SK-N-SH treated with all-trans-retinoic acid at 6 μM for 48 hours (cell line): ENCODE data around the gene CD63.
A peak's percentile ranks its signal among the peaks of the same experiment; 100 is the strongest.

ENCODE experiments used
- ATAC-seq: fragments of 200-7000 bp; cut with Tn5 transposase; 3 replicates; pipeline ENCODE4 v1.9.1; 2020; ENCODE audit warnings: mild to moderate bottlenecking, moderate library complexity
- ARNTL ChIP-seq: fragments of 450-650 bp; formaldehyde crosslinking; IDR thresholded peaks from 2 replicates; pipeline ENCODE4 v1.5.0; 2020; ENCODE audit warnings: low read depth, mild to moderate bottlenecking, moderate library complexity, borderline replicate concordance
- BACH2 ChIP-seq: fragments of 250-450 bp; sonication (Bioruptor Pico); IDR thresholded peaks from 2 replicates; pipeline ENCODE4 v1.9.0; 2021; ENCODE audit warnings: mild to moderate bottlenecking, borderline replicate concordance
- CSDC2 ChIP-seq: fragments of 250-450 bp; sonication (Bioruptor Pico); IDR thresholded peaks from 2 replicates; pipeline ENCODE4 v1.5.0; 2020; ENCODE audit warnings: mild to moderate bottlenecking, moderate library complexity
- ESRRG ChIP-seq: fragments of 250-450 bp; sonication (Bioruptor Pico); IDR thresholded peaks from 2 replicates; pipeline ENCODE4 v1.6.1; 2021; ENCODE audit warnings: mild to moderate bottlenecking
- GLIS3 ChIP-seq: fragments of 250-450 bp; sonication (Bioruptor Pico); IDR thresholded peaks from 2 replicates; pipeline ENCODE4 v1.5.0; 2020; ENCODE audit warnings: mild to moderate bottlenecking, moderate library complexity
- ISL1 ChIP-seq: fragments of 250-450 bp; sonication (Bioruptor Pico); IDR thresholded peaks from 2 replicates; pipeline ENCODE4 v2.1.2; 2022; ENCODE audit warnings: mild to moderate bottlenecking, moderate library complexity
- OSR1 ChIP-seq: fragments of 250-450 bp; sonication (Bioruptor Pico); IDR thresholded peaks from 2 replicates; pipeline ENCODE4 v1.8.0; 2022; ENCODE audit warnings: moderate library complexity, mild to moderate bottlenecking, inconsistent platforms
- PPARA ChIP-seq: fragments of 250-450 bp; sonication (Bioruptor Pico); IDR thresholded peaks from 2 replicates; pipeline ENCODE4 v1.5.0; 2020; ENCODE audit warnings: mild to moderate bottlenecking, borderline replicate concordance
- RARB ChIP-seq: fragments of 250-450 bp; sonication (Bioruptor Pico); IDR thresholded peaks from 2 replicates; pipeline ENCODE4 v1.8.0; 2021; ENCODE audit warnings: mild to moderate bottlenecking, moderate library complexity
- TCF4 ChIP-seq: fragments of 250-450 bp; sonication (Bioruptor Pico); IDR thresholded peaks from 2 replicates; pipeline ENCODE4 v1.8.0; 2021; ENCODE audit warnings: mild to moderate bottlenecking, moderate library complexity, borderline replicate concordance
- TSHZ2 ChIP-seq: fragments of 250-450 bp; sonication (Bioruptor Pico); IDR thresholded peaks from 2 replicates; pipeline ENCODE4 v1.5.0; 2020; ENCODE audit warnings: mild to moderate bottlenecking, moderate library complexity
- ZC3H10 ChIP-seq: fragments of 250-450 bp; sonication (Bioruptor Pico); IDR thresholded peaks from 2 replicates; pipeline ENCODE4 v1.5.1; 2021; ENCODE audit warnings: mild to moderate bottlenecking, moderate library complexity
- ZFP3 ChIP-seq: fragments of 250-450 bp; sonication (Bioruptor Pico); IDR thresholded peaks from 2 replicates; pipeline ENCODE4 v1.5.0; 2020; ENCODE audit warnings: mild to moderate bottlenecking, moderate library complexity
- ZFP30 ChIP-seq: fragments of 450-650 bp; formaldehyde crosslinking; IDR thresholded peaks from 2 replicates; pipeline ENCODE4 v1.5.0; 2022; ENCODE audit warnings: mild to moderate bottlenecking, moderate library complexity
- ZNF565 ChIP-seq: fragments of 450-650 bp; formaldehyde crosslinking; conservative IDR thresholded peaks from 2 replicates; pipeline ENCODE4 v1.5.0; 2020; ENCODE audit warnings: low read depth, mild to moderate bottlenecking, moderate library complexity
- ZNF8 ChIP-seq: fragments of 450-650 bp; formaldehyde crosslinking; IDR thresholded peaks from 2 replicates; pipeline ENCODE4 v1.5.0; 2020; ENCODE audit warnings: mild to moderate bottlenecking, moderate library complexity
- TF ChIP-seq, protein P1 (sequence below): fragments of 250-450 bp; sonication (Bioruptor Pico); IDR thresholded peaks from 2 replicates; pipeline ENCODE4 v1.8.0; 2020; ENCODE audit warnings: mild to moderate bottlenecking, moderate library complexity, borderline replicate concordance
- TF ChIP-seq, protein P2 (sequence below): fragments of 250-450 bp; sonication (Bioruptor Pico); IDR thresholded peaks from 2 replicates; pipeline ENCODE4 v1.8.0; 2021; ENCODE audit warnings: low read depth, mild to moderate bottlenecking, moderate library complexity, borderline replicate concordance
- TF ChIP-seq, protein P3 (sequence below): fragments of 250-450 bp; sonication (Bioruptor Pico); IDR thresholded peaks from 2 replicates; pipeline ENCODE4 v1.5.1; 2021; ENCODE audit warnings: mild to moderate bottlenecking, moderate library complexity
- TF ChIP-seq, protein P4 (sequence below): fragments of 250-450 bp; sonication (Bioruptor Pico); IDR thresholded peaks from 2 replicates; pipeline ENCODE4 v1.5.1; 2020; ENCODE audit warnings: low read depth, mild to moderate bottlenecking, moderate library complexity

Gene CD63

DNA sequence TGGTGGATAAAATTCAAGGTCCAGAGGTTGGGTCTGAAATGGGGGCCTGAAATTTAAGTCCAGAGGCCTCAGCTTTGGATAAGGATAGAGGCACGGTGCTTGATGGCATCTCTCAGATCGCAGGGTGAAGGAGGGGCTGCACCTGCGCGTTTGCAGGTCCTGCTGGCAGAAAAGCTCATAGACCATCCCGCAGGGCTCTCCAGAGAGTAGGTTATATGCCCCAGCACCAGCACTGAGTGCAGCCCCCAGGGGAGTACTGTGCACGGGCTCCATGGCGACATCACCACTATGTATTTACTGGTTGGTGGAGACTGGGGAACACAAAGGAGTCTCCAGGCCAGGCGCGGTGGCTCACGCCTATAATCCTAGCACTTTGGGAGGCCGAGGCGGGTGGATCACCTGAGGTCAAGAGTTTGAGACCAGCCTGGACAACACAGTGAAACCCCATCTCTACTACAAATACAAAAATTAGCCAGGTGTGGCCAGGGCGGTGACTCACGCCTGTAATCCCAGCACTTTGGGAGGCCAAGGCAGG is 4.3 kb upstream of the CD63 start:
- no peak for TF ChIP-seq PPARA (CRISPR knock-in tag)
- TF ChIP-seq, protein P1, sequence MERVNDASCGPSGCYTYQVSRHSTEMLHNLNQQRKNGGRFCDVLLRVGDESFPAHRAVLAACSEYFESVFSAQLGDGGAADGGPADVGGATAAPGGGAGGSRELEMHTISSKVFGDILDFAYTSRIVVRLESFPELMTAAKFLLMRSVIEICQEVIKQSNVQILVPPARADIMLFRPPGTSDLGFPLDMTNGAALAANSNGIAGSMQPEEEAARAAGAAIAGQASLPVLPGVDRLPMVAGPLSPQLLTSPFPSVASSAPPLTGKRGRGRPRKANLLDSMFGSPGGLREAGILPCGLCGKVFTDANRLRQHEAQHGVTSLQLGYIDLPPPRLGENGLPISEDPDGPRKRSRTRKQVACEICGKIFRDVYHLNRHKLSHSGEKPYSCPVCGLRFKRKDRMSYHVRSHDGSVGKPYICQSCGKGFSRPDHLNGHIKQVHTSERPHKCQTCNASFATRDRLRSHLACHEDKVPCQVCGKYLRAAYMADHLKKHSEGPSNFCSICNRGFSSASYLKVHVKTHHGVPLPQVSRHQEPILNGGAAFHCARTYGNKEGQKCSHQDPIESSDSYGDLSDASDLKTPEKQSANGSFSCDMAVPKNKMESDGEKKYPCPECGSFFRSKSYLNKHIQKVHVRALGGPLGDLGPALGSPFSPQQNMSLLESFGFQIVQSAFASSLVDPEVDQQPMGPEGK (CRISPR knock-in tag), result no peak
- TF ChIP-seq, all 23 proteins: peak for 0
- no peak for ATAC-seq

DNA sequence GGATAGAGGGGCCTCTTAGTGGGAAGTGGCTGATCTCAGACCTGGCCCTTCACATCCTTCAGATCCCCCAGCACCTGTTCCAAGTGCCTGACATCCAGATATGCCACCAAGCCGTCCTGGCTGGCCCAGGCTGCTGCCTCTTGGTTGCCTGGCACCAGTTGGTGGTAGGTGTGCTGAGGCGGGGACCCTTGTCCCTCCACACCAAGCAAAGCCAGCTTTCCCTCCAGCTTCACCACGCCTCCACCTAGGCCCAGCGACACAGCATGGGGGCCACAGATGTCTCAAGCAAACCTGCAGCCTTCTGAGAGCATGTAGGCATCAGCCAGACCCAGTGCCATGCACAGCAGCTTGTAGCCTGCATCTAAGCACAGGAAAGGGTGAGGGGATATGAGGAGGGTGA is 3.5 kb upstream of the CD63 start:
- ATAC-seq, result no peak
- TF ChIP-seq ZFP30 (no peak), ZNF8 (CRISPR knock-in tag) (no peak), CSDC2 (CRISPR knock-in tag) (no peak), ZC3H10 (no peak), ISL1 (no peak)
- TF ChIP-seq, all 23 proteins: peak for 0

GRCh38 chr12:55729819-55730818 is 1.3 kb upstream of the CD63 start:
- ATAC-seq, result peak; percentile 50

DNA sequence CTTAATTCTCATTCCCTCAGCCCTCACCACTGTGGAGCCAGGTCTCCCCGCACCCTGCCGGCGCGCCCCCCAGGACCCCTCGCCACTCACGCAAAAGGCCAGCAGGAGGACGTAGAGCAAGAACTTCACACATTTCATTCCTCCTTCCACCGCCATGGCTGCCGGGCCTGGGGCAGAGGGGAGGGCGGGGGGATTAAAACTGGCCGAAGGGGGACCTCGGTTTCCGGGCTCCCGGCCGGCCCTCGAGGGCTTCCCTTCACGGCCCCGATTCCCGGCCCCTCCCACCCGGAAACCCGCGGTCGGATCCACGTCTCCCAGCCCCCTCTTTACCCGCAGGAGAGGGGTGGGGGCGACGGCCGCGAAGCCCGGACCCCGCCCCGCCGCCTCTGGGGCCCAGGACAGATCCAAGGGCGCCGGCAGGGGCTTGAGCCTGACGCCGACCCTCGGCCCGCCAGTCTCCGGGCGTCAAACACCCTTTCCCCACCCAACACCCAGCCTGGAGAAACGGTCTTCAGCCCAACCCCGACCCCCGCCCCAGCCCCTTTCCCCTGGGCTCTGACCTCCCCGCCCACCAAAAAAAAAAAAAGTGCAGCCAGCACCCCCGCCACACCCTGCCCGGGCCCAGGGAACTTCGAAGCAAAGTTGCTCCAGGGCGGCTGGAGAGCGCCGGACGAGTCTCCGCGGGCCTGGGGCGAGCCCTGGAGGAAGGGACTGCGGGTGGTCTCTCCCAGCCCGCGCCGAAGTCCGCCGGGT is 447 bp downstream of the CD63 start:
- peak; percentile 32 for ATAC-seq
- no peak for TF ChIP-seq TCF4 (CRISPR knock-in tag)
- TF ChIP-seq OSR1 (CRISPR knock-in tag), result no peak
- no peak for TF ChIP-seq ZFP3 (CRISPR knock-in tag)
- no peak for TF ChIP-seq CSDC2 (CRISPR knock-in tag)
- no peak for TF ChIP-seq ZC3H10
- TF ChIP-seq ZFP30, result no peak
- TF ChIP-seq GLIS3 (CRISPR knock-in tag), result no peak
- TF ChIP-seq RARB (CRISPR knock-in tag), result no peak
- TF ChIP-seq ARNTL (CRISPR knock-in tag), result no peak
- no peak for TF ChIP-seq ISL1
- TF ChIP-seq, protein P2, sequence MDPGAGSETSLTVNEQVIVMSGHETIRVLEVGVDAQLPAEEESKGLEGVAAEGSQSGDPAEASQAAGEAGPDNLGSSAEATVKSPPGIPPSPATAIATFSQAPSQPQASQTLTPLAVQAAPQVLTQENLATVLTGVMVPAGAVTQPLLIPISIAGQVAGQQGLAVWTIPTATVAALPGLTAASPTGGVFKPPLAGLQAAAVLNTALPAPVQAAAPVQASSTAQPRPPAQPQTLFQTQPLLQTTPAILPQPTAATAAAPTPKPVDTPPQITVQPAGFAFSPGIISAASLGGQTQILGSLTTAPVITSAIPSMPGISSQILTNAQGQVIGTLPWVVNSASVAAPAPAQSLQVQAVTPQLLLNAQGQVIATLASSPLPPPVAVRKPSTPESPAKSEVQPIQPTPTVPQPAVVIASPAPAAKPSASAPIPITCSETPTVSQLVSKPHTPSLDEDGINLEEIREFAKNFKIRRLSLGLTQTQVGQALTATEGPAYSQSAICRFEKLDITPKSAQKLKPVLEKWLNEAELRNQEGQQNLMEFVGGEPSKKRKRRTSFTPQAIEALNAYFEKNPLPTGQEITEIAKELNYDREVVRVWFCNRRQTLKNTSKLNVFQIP (CRISPR knock-in tag), result no peak
- TF ChIP-seq ZNF8 (CRISPR knock-in tag), result no peak
- no peak for TF ChIP-seq ESRRG (CRISPR knock-in tag)
- TF ChIP-seq, protein P3, sequence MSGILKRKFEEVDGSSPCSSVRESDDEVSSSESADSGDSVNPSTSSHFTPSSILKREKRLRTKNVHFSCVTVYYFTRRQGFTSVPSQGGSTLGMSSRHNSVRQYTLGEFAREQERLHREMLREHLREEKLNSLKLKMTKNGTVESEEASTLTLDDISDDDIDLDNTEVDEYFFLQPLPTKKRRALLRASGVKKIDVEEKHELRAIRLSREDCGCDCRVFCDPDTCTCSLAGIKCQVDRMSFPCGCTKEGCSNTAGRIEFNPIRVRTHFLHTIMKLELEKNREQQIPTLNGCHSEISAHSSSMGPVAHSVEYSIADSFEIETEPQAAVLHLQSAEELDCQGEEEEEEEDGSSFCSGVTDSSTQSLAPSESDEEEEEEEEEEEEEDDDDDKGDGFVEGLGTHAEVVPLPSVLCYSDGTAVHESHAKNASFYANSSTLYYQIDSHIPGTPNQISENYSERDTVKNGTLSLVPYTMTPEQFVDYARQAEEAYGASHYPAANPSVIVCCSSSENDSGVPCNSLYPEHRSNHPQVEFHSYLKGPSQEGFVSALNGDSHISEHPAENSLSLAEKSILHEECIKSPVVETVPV (CRISPR knock-in tag), result no peak
- TF ChIP-seq PPARA (CRISPR knock-in tag), result no peak
- TF ChIP-seq, protein P1 (CRISPR knock-in tag), result no peak; the same call in 1 of the 2 replicates
- TF ChIP-seq, protein P4, sequence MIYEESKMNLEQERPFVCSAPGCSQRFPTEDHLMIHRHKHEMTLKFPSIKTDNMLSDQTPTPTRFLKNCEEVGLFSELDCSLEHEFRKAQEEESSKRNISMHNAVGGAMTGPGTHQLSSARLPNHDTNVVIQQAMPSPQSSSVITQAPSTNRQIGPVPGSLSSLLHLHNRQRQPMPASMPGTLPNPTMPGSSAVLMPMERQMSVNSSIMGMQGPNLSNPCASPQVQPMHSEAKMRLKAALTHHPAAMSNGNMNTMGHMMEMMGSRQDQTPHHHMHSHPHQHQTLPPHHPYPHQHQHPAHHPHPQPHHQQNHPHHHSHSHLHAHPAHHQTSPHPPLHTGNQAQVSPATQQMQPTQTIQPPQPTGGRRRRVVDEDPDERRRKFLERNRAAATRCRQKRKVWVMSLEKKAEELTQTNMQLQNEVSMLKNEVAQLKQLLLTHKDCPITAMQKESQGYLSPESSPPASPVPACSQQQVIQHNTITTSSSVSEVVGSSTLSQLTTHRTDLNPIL (CRISPR knock-in tag), result no peak
- TF ChIP-seq BACH2 (CRISPR knock-in tag), result no peak
- TF ChIP-seq TSHZ2 (CRISPR knock-in tag), result no peak
- TF ChIP-seq ZNF565 (CRISPR knock-in tag), result no peak

More at GRCh38 chr12:55729819-55730818, 1.3 kb upstream of the CD63 start:
- TF ChIP-seq TCF4 (CRISPR knock-in tag) (peak; percentile 47; the same call in 1 of the 2 replicates), OSR1 (CRISPR knock-in tag) (no peak), ESRRG (CRISPR knock-in tag) (0 out of 2 replicates have a peak, but pooled peaks have one; percentile 25)
